HEK293T (cell line): ENCODE measurements around the gene RAPGEF1.
A peak's percentile ranks its signal among the peaks of the same experiment; 100 is the strongest.
"Not testable (repeated sequence)": the region's sequence is repeated elsewhere in the genome, so short reads cannot be mapped to it uniquely, and the experiment has no call there.

Experiments used
- CTCF ChIA-PET: fragments of 350-600 bp; formaldehyde crosslinking; extraction: SDS; loops from one replicate; lab custom pipeline; 2021; ENCODE audit warnings: antibody characterized with exemption, inconsistent platforms; lab: Yijun Ruan, JAX
- POLR2A ChIA-PET: fragments of 350-600 bp; formaldehyde crosslinking; extraction: SDS; loops from one replicate; lab custom pipeline; 2020; ENCODE audit warnings: antibody characterized with exemption, inconsistent platforms; lab: Yijun Ruan, JAX
- DNase-seq: peaks from one replicate; pipeline ENCODE4 v3.0.0; 2012; ENCODE audit warnings: mixed read lengths; ENCODE audit errors: extremely low spot score
- ARNT ChIP-seq: fragments of 450-650 bp; IDR thresholded peaks from 2 replicates; pipeline ENCODE4 v1.6.1; 2017; ENCODE audit warnings: mild to moderate bottlenecking
- BHLHE40 ChIP-seq: fragments of 450-650 bp; IDR thresholded peaks from 2 replicates; pipeline ENCODE4 v1.6.1; 2016; ENCODE audit warnings: mild to moderate bottlenecking, moderate library complexity, borderline replicate concordance
- CTBP1 ChIP-seq: fragments of 450-650 bp; IDR thresholded peaks from 2 replicates; pipeline ENCODE4 v1.6.1; 2016; ENCODE audit warnings: borderline replicate concordance
- ELF4 ChIP-seq: fragments of 450-650 bp; IDR thresholded peaks from 2 replicates; pipeline ENCODE4 v1.6.1; 2017; ENCODE audit warnings: antibody characterized with exemption
- FOXA1 ChIP-seq: fragments of 450-650 bp; IDR thresholded peaks from 2 replicates; pipeline ENCODE4 v1.6.1; 2016; ENCODE audit warnings: mild to moderate bottlenecking
- FOXK2 ChIP-seq: fragments of 450-650 bp; IDR thresholded peaks from 2 replicates; pipeline ENCODE4 v1.6.1; 2016; ENCODE audit warnings: mild to moderate bottlenecking
- FOXM1 ChIP-seq: fragments of 450-650 bp; IDR thresholded peaks from 2 replicates; pipeline ENCODE4 v1.6.1; 2017; ENCODE audit warnings: mild to moderate bottlenecking, borderline replicate concordance
- HDGF ChIP-seq: fragments of 450-650 bp; IDR thresholded peaks from 2 replicates; pipeline ENCODE4 v1.6.1; 2017; ENCODE audit warnings: antibody characterized with exemption, borderline replicate concordance
- L3MBTL2 ChIP-seq: fragments of 450-650 bp; conservative IDR thresholded peaks from 2 replicates; pipeline ENCODE4 v1.6.1; 2016; ENCODE audit warnings: mild to moderate bottlenecking
- LEF1 ChIP-seq: fragments of 450-650 bp; IDR thresholded peaks from 2 replicates; pipeline ENCODE4 v1.6.1; 2017; ENCODE audit warnings: mild to moderate bottlenecking, borderline replicate concordance
- NFRKB ChIP-seq: fragments of 450-650 bp; IDR thresholded peaks from 2 replicates; pipeline ENCODE4 v1.6.1; 2016; ENCODE audit warnings: mild to moderate bottlenecking, moderate library complexity
- PKNOX1 ChIP-seq: fragments of 450-650 bp; IDR thresholded peaks from 2 replicates; pipeline ENCODE4 v1.6.1; 2016
- SP1 ChIP-seq: fragments of 450-650 bp; IDR thresholded peaks from 2 replicates; pipeline ENCODE4 v1.6.1; 2017
- TARDBP ChIP-seq: fragments of 450-650 bp; IDR thresholded peaks from 2 replicates; pipeline ENCODE4 v1.6.1; 2016
- ZNF384 ChIP-seq: fragments of 450-650 bp; IDR thresholded peaks from 2 replicates; pipeline ENCODE4 v1.6.1; 2016

RAPGEF1 gene

GRCh38 chr9:131552030-131552429 lies 187.8 kb downstream of the RAPGEF1 start:
- CTCF ChIA-PET = no interaction called here
- POLR2A ChIA-PET = no interaction called here
- no peak for TF ChIP-seq BHLHE40
- no peak for TF ChIP-seq TARDBP
- no peak for DNase-seq

GRCh38 chr9:131550465-131550864 lies 189.4 kb downstream of the RAPGEF1 start:
- DNase-seq, CTCF ChIA-PET, POLR2A ChIA-PET: not testable (repeated sequence)

GRCh38 chr9:131549186-131549585 lies 190.7 kb downstream of the RAPGEF1 start:
- POLR2A ChIA-PET, CTCF ChIA-PET, DNase-seq: not testable (repeated sequence)

GRCh38 chr9:131546336-131547084 lies 193.4 kb downstream of the RAPGEF1 start:
- DNase-seq = peak; percentile 57
- ChIA-PET CTCF (interaction anchor here (0.5 to 0.7 kb wide), 3 partner anchors 38 to 850 kb away, joined by 3 read pairs; no protein-coding TSS in a partner anchor), POLR2A (interaction anchor here (1.0 to 1.2 kb wide), 4 partner anchors 15 to 198 kb away, joined by 3 to 8 read pairs (median 6); no protein-coding TSS in a partner anchor)
- TF ChIP-seq ELF4 = no peak
- no peak for TF ChIP-seq HDGF
- TF ChIP-seq BHLHE40 = no peak
- TF ChIP-seq ARNT = no peak

DNA sequence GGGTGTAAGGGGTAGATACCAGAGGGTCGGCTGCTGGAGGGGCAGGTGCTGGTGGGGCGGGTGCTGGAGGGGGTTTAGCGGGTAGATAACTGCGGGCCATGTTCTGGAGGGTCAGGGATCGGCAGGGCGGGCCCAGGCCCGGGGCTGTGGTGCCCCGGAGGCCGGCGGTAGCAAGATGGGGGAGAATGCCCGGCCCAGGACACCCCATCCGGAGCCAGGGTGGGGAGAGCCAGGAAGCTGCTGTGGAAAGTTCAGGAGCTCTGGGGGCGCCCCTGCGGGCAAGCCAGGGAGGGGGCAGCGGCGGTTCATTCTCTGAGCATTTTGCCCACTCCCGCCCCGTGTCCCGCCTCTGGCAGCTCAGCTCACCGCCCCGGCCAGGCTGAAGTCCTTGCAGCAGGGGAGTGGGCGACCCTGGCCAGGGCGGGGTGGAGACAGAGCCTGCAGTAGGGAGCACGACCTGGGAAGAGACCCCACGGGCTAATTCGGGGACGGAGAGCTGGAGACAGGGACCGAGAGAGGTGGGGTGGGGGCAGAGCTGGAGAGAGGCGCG lies 194.0 kb downstream of the RAPGEF1 start:
- POLR2A ChIA-PET = interaction anchor here (1.0 to 1.2 kb wide), 3 partner anchors 14 to 44 kb away, joined by 3 to 8 read pairs (median 6); no protein-coding TSS in a partner anchor
- TF ChIP-seq BHLHE40 (no peak), SP1 (no peak), ARNT (no peak), LEF1 (no peak), ELF4 (no peak), HDGF (no peak), FOXK2 (no peak), FOXA1 (no peak), ZNF384 (no peak), FOXM1 (no peak), TARDBP (no peak), NFRKB (no peak)
- CTCF ChIA-PET = no interaction called here
- DNase-seq = no peak

DNA sequence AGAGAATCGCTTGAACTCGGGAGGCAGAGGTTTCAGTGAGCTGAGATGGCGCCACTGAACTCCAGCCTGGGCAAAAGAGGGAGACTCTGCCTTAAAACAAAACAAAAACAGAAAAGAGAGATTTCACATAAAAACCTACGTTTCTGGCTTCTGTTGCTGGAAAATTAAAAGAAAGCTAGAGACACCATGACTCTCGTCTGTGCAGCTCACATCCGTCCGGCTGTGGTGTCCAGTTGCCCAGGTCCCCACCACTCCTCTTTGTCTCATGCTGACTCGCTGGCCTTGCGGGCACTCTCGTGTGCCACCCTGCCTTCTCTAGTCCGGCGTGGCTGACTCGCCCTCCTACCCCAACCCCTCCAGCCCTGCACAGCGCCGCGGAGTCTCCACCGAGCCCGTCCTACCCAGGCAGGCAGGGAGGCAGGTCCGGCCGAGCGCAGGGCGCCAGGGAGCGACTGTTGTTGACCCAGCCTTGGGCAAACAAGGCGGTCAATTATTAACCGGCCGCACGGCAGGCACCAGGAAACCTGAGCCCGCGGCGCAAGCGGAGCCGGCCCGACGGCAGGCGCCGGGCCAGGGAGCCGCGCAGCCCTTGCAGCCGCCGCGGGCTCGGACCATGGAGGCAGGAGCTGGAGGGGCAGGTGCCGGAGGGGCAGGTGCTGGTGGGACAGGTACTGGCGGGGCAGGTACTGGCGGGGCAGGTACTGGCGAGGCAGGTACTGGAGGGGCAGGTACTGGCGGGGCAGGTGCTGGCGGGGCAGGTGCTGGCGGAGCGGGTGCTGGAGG lies 194.7 kb downstream of the RAPGEF1 start, which contains the start of gene PRRT1B:
PRRT1B (plus strand) TSS at position 521 of the 783 bp plus-strand sequence; CDS start at position 614, 93 bp downstream.
- TF ChIP-seq CTBP1 = no peak
- TF ChIP-seq PKNOX1 = no peak
- TF ChIP-seq ZNF384 = no peak
- TF ChIP-seq ELF4 = no peak
- POLR2A ChIA-PET = interaction anchor here (1.0 to 2.0 kb wide), 2 partner anchors 14 to 43 kb away, joined by 4 to 8 read pairs; partner anchors contain the start of gene UCK1
- DNase-seq = no peak
- CTCF ChIA-PET = no interaction called here

GRCh38 chr9:131543141-131543540 lies 196.7 kb downstream of the RAPGEF1 start:
- POLR2A ChIA-PET = no interaction called here
- CTCF ChIA-PET = no interaction called here
- no peak for DNase-seq
- TF ChIP-seq FOXK2 (no peak), ZNF384 (peak; percentile 62; the same call in 1 of the 2 replicates)

GRCh38 chr9:131539223-131539923 lies 200.5 kb downstream of the RAPGEF1 start:
- ChIA-PET POLR2A (interaction anchor here (0.7 kb wide), 1 partner anchor 287 kb away, joined by 3 read pairs; no protein-coding TSS in a partner anchor), CTCF (no interaction called here)
- no peak for DNase-seq
- TF ChIP-seq L3MBTL2 = no peak
